HG03045 (cell line): ENCODE measurements around the gene KRTAP2-4.
"Not testable (repeated sequence)": the region's sequence is repeated elsewhere in the genome, so short reads cannot be mapped to it uniquely, and the experiment has no call there.

Source experiments
- ATAC-seq: cut with Tn5 transposase; IDR thresholded peaks from one replicate; pipeline ENCODE4 v1.9.1; 2021; ENCODE audit warnings: mild to moderate bottlenecking, moderate library complexity; ENCODE audit not compliant: unreplicated experiment

Gene KRTAP2-4, protein sequence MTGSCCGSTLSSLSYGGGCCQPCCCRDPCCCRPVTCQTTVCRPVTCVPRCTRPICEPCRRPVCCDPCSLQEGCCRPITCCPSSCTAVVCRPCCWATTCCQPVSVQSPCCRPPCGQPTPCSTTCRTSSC

DNA sequence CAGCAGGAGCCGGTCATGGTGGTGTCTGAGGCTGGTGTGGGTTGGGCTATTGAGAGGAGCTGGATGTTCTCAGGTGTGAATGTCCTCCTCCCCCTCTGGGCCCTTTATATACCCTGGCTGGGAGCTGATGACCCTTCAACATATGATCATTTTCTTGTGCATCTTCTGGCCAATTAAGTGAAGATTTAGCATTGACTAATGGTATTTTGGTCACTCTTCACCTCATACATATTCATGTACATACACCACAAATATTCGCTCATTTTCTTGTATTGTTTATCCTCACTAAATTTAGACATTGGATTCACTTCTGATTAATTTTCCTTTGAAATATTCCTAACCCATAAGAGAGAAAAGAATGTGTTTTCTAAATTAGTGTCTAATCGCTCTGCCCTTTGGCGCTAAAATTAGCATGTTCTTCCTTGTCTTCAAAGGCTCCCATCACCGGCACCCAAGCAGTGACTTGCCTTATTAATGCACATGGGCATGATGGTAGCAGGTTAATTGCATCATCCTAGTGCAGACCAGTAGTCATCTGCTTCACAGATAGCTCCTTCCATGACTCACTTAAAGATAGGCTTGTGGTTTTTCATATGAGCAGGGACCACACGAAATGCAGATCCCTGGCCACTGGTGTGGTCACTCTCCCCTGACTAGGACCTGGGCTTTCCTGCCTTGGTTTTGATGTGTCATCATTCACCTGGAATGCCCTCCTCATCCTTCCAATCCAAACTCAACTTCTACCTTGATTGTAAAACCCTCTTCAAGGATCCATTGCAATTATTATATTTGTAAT, at the start of gene KRTAP2-4:
Gene KRTAP2-4 (minus strand): TSS at position 51 of the 796 bp plus-strand sequence. CDS start 34 bp downstream, at position 17.
- no peak for ATAC-seq

GRCh38 chr17:41111151-41111885, 45.6 kb upstream of the KRTAP2-4 start:
- ATAC-seq: no peak

DNA sequence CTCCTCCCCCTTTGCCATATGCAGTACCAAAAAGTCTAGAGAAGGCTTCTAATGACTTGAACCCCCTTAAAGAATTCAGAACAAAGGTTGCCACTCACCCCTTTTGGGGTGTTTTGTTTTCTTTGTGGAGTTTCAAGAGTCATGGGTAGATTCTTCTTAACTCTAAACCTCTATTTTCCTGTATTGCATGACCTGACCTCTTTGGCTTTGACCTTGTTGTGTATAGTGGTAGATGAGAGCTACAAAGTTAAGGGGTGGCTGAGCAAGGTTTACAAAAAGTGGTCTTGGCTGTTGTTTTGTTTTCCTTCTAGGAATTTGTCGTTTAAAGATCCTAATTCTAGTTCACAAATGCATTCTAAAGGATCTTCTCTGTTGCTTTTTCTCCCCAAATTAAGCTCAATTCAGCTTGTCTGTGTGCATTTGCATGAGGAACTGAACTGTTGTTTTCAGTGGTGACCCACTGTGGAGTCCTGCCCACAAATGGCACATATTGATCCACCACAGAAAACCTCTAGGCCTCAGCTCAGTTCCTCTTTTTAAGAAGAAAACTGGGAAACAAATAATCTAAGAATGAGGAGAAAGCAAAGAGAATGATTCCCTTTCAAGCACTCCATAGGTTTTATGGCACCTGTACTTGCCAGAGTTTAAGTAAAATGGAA, 43.2 kb upstream of the KRTAP2-4 start:
- not testable (repeated sequence) for ATAC-seq

DNA sequence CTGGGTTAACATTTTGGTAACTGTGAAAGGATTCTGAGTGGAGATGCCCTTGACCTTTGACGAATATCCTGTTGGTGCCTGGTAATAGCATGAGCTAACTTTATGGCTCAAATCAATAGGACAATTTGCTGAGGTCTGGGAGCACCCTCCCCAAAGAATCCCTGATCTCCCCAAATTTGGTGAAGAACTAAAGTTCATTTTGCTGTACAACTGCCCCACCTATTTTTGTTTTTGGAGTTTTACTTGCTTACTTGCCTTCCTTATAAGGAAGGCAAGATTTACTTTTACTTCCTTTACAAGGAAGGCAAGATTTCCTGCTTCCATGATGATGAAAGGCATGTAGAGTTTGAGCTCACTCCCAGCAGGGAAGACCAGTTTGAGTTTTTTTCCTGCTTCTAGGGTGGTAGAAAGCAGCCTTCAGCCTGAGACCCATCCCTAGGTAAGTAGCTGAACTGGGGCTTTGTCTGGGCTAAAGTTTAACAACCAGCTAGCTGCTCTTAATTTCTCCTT, 42.3 kb upstream of the KRTAP2-4 start:
- ATAC-seq: no peak

DNA sequence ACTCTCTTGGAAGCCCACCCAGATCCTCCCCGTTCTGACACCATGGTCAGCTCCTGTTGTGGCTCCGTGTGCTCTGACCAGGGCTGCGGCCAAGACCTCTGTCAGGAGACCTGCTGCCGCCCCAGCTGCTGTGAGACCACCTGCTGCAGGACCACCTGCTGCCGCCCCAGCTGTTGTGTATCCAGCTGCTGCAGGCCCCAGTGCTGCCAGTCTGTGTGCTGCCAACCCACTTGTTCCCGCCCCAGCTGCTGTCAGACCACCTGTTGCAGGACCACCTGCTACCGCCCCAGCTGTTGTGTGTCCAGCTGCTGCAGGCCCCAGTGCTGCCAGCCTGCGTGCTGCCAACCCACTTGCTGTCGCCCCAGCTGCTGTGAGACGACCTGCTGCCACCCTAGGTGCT, 39.7 kb upstream of the KRTAP2-4 start, which contains the start of gene KRTAP4-9:
Gene KRTAP4-9 (plus strand): TSS at position 43 of the 400 bp plus-strand sequence. CDS start 0 bp downstream, at position 43.
- ATAC-seq: not testable (repeated sequence)

DNA sequence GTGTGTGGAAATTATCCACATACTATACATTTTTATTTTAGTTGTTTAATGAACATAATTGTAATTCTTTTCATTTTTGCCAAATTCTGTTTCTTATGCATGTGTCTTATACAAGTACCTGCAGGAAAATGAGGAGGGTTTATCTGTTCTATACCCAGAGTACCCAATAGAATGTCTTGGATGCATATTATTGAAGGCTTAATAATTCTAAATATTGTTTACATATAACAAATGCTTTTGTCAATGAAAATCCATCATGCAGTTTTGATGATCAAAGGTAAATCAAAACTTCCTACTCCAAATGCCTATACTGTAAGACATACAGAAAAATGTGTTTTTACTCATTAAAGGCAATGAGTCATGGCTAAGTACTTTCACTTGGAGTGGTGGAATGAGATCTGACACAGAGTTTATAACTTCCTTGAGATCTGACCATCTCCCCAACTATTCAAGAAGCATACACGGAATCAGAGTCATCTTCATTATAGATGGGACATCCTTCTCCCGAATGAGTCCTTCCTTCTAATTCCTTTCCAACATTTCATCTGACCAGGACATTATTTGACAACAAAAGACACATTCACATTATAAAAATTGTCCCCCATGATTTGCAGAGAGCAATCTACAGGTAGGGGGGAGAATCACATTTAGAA, 38.8 kb upstream of the KRTAP2-4 start:
- ATAC-seq: not testable (repeated sequence)

- no peak for ATAC-seq
Observed at GRCh38 chr17:41103896-41104295, 38.2 kb upstream of the KRTAP2-4 start.

- ATAC-seq: no peak
Observed at GRCh38 chr17:41101586-41102259, 36.0 kb upstream of the KRTAP2-4 start, which contains the start of gene KRTAP4-16. Gene KRTAP4-16, minus strand, starts transcription at chr17:41102209. Its CDS starts 0 bp downstream, at chr17:41102209.

GRCh38 chr17:41099682-41100480, 34.2 kb upstream of the KRTAP2-4 start:
- not testable (repeated sequence) for ATAC-seq

- ATAC-seq: no peak
Observed at GRCh38 chr17:41098481-41098880, 32.8 kb upstream of the KRTAP2-4 start.

- ATAC-seq: no peak
Observed at GRCh38 chr17:41098042-41098441, 32.4 kb upstream of the KRTAP2-4 start, which contains the start of gene KRTAP4-8. Gene KRTAP4-8, minus strand, starts transcription at chr17:41098142. Its CDS starts 58 bp downstream, at chr17:41098084.

- ATAC-seq: no peak
Observed at GRCh38 chr17:41096055-41096454, 30.4 kb upstream of the KRTAP2-4 start.

- ATAC-seq: not testable (repeated sequence)
Observed at GRCh38 chr17:41088760-41089352, 23.2 kb upstream of the KRTAP2-4 start.

DNA sequence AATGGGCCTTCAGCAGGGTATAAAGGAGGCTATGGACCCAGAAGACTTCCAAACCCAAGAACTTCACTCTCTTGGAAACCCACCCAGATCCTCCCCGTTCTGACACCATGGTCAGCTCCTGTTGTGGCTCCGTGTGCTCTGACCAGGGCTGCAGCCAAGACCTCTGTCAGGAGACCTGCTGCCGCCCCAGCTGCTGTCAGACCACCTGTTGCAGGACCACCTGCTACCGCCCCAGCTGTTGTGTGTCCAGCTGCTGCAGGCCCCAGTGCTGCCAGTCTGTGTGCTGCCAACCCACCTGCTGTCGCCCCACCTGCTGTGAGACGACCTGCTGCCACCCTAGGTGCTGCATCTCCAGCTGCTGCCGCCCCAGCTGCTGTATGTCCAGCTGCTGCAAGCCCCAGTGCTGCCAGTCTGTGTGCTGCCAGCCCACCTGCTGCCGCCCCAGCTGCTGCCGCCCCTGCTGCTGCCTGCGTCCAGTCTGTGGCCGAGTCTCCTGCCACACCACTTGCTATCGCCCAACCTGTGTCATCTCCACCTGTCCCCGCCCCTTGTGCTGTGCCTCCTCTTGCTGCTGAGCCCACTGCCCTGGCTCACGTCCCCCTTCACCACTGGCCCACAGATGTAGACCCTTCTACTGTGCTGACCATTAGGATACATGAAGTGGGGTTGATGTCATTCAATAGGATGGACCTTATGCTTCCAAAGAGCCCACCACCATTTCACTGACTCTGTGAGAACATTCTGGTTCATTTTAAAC, 18.6 kb upstream of the KRTAP2-4 start, which contains the start of gene KRTAP4-7:
Gene KRTAP4-7 (plus strand): TSS at position 51 of the 757 bp plus-strand sequence. CDS start 57 bp downstream, at position 108.
- ATAC-seq: not testable (repeated sequence)

GRCh38 chr17:41083427-41083826, 17.7 kb upstream of the KRTAP2-4 start:
- not testable (repeated sequence) for ATAC-seq

DNA sequence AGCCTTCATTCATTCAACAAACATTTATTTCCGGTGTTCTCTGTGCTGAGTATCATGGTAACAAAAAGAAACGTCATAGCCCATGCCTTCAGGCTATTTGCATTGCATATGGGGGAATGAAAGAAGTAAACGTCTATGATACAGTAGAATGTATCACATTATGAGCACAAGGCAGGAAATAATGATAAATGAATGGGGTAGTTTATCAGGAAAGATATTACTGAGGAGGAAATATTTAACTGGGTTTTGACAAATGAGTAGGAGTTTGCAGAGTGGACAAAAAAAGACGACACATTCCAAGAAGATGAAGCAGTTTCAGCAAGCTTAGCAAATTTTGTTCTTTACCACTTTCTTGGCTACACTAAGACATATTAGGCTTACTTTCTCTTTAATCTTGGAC, 16.9 kb upstream of the KRTAP2-4 start:
- ATAC-seq: no peak

- ATAC-seq: no peak
Observed at GRCh38 chr17:41076788-41077187, 11.1 kb upstream of the KRTAP2-4 start.
